ENCODE measurements around the gene PCDH18. TPM values are rescaled to one million over a fixed set of nuclear protein-coding genes. Genes with fewer than 3 reads are reported as not detected.

Gene PCDH18
- total and polyA plus RNA-seq, 4 donors, result 0.89 to 7.7 (median 2.3) TPM

DNA sequence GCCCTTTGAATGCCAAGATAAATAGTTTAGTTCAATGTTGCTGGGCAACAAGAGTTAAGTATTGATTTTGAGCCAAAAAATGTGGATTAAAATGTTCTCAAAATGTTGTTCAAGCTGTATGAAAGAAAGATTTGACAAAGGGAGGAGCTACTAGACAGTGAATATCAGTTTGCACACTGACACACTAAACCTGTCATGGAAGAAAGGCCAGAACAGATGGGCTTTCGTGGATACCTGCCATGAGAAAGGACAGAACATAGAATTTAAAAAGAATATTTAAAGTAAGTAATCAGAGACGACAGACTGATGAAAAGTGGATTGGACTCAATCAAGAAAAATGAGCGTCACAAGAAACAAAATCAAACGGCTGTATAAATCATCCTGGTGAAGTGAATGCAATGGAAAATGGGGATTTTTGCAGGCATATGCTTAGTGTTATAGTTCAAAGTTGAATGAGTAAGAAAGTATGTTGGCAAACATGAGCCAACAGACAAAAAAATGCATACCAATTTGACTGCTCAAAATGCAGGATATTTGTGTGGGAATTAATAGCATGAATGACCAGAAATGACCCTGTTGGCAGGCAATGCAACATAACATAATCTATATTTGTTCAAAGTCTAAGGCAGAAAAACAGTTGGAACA, 7.4 kb downstream of the PCDH18 start:
- Histone ChIP-seq H3K9me3 (ENCODE audit: control insufficient read depth in 4 of 4, low read length in 3 of 4) (peaks cover 0 to under 1% (median 0%) of the 10 kb centered on the region in 4 donors), H3K4me3 (ENCODE audit: low read depth in 1 of 3, low read length in 3 of 3) (no peak overlapping the region), H3K4me1 (ENCODE audit: control insufficient read depth in 4 of 4, insufficient read depth in 4 of 4, low read length in 3 of 4) (no peaks in the 10 kb centered on the region), H3K27ac (ENCODE audit: low read depth in 1 of 2, low read length in 2 of 2) (no peak overlapping the region), H3K9ac (ENCODE audit: low read depth in 1 of 2, low read length in 2 of 2) (no peak overlapping the region), H3K27me3 (ENCODE audit: control insufficient read depth in 4 of 4, insufficient read depth in 4 of 4, low read length in 3 of 4) (peaks cover 0 to 3% (median 0%) of the 10 kb centered on the region in 4 donors), H3K36me3 (ENCODE audit: control insufficient read depth in 4 of 4, insufficient read depth in 3 of 4, low read depth in 1 of 4, low read length in 3 of 4) (no peaks in the 10 kb centered on the region)
- no peak for DNase-seq (ENCODE audit: low spot score)
- 60% methylated on average over 4 of the region's 4 CpGs for whole genome bisulfite sequencing
- TF ChIP-seq, protein P1, sequence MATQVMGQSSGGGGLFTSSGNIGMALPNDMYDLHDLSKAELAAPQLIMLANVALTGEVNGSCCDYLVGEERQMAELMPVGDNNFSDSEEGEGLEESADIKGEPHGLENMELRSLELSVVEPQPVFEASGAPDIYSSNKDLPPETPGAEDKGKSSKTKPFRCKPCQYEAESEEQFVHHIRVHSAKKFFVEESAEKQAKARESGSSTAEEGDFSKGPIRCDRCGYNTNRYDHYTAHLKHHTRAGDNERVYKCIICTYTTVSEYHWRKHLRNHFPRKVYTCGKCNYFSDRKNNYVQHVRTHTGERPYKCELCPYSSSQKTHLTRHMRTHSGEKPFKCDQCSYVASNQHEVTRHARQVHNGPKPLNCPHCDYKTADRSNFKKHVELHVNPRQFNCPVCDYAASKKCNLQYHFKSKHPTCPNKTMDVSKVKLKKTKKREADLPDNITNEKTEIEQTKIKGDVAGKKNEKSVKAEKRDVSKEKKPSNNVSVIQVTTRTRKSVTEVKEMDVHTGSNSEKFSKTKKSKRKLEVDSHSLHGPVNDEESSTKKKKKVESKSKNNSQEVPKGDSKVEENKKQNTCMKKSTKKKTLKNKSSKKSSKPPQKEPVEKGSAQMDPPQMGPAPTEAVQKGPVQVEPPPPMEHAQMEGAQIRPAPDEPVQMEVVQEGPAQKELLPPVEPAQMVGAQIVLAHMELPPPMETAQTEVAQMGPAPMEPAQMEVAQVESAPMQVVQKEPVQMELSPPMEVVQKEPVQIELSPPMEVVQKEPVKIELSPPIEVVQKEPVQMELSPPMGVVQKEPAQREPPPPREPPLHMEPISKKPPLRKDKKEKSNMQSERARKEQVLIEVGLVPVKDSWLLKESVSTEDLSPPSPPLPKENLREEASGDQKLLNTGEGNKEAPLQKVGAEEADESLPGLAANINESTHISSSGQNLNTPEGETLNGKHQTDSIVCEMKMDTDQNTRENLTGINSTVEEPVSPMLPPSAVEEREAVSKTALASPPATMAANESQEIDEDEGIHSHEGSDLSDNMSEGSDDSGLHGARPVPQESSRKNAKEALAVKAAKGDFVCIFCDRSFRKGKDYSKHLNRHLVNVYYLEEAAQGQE (IDR thresholded peaks at IDR 0.05), result no peak
- TF ChIP-seq TAF1 (conservative IDR thresholded peaks at IDR 0.05) (no peak), FOXA1 (IDR thresholded peaks at IDR 0.05) (no peak), SP1 (IDR thresholded peaks at IDR 0.05) (no peak), YY1 (IDR thresholded peaks at IDR 0.05) (no peak), GABPA (IDR thresholded peaks at IDR 0.05 in 1 of 2, conservative IDR thresholded peaks at IDR 0.05 in 1 of 2) (no peak), HNF4G (IDR thresholded peaks at IDR 0.05) (no peak), JUND (IDR thresholded peaks at IDR 0.05) (no peak), NR2F2 (IDR thresholded peaks at IDR 0.05) (no peak), EGR1 (IDR thresholded peaks at IDR 0.05; ENCODE audit: low read depth in 2 of 2) (no peak), RAD21 (IDR thresholded peaks at IDR 0.05) (no peak), RXRA (IDR thresholded peaks at IDR 0.05) (no peak), FOXA2 (IDR thresholded peaks at IDR 0.05) (no peak)
- TF ChIP-seq, protein P2, sequence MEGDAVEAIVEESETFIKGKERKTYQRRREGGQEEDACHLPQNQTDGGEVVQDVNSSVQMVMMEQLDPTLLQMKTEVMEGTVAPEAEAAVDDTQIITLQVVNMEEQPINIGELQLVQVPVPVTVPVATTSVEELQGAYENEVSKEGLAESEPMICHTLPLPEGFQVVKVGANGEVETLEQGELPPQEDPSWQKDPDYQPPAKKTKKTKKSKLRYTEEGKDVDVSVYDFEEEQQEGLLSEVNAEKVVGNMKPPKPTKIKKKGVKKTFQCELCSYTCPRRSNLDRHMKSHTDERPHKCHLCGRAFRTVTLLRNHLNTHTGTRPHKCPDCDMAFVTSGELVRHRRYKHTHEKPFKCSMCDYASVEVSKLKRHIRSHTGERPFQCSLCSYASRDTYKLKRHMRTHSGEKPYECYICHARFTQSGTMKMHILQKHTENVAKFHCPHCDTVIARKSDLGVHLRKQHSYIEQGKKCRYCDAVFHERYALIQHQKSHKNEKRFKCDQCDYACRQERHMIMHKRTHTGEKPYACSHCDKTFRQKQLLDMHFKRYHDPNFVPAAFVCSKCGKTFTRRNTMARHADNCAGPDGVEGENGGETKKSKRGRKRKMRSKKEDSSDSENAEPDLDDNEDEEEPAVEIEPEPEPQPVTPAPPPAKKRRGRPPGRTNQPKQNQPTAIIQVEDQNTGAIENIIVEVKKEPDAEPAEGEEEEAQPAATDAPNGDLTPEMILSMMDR (IDR thresholded peaks at IDR 0.05; ENCODE audit: low read depth, low read length, missing input control), result no peak
- TF ChIP-seq, protein P3, sequence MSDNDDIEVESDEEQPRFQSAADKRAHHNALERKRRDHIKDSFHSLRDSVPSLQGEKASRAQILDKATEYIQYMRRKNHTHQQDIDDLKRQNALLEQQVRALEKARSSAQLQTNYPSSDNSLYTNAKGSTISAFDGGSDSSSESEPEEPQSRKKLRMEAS (IDR thresholded peaks at IDR 0.05), result no peak
- TF ChIP-seq, protein P4, sequence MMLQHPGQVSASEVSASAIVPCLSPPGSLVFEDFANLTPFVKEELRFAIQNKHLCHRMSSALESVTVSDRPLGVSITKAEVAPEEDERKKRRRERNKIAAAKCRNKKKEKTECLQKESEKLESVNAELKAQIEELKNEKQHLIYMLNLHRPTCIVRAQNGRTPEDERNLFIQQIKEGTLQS (IDR thresholded peaks at IDR 0.05), result no peak
- TF ChIP-seq, protein P5, sequence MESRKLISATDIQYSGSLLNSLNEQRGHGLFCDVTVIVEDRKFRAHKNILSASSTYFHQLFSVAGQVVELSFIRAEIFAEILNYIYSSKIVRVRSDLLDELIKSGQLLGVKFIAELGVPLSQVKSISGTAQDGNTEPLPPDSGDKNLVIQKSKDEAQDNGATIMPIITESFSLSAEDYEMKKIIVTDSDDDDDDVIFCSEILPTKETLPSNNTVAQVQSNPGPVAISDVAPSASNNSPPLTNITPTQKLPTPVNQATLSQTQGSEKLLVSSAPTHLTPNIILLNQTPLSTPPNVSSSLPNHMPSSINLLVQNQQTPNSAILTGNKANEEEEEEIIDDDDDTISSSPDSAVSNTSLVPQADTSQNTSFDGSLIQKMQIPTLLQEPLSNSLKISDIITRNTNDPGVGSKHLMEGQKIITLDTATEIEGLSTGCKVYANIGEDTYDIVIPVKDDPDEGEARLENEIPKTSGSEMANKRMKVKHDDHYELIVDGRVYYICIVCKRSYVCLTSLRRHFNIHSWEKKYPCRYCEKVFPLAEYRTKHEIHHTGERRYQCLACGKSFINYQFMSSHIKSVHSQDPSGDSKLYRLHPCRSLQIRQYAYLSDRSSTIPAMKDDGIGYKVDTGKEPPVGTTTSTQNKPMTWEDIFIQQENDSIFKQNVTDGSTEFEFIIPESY (IDR thresholded peaks at IDR 0.05), result no peak

All from liver (tissue), 9 donors.